Measurements from ENCODE around the gene LYSMD4.

- no peak for TF ChIP-seq CTCF (IDR thresholded peaks at IDR 0.05)
- no peak for TF ChIP-seq POLR2A (IDR thresholded peaks at IDR 0.05)
Observed at GRCh38 chr15:99716540-99717095, 16.6 kb downstream of the LYSMD4 start.

All from thyroid gland (tissue), 4 donors.